HEK293T (cell line): Measurements from ENCODE around the gene PRKRIP1.
"Not testable (repeated sequence)": the region's sequence is repeated elsewhere in the genome, so short reads cannot be mapped to it uniquely, and the experiment has no call there.

ENCODE experiments used
- HDGF ChIP-seq: fragments of 450-650 bp; IDR thresholded peaks from 2 replicates; pipeline ENCODE4 v1.6.1; 2017; ENCODE audit warnings: antibody characterized with exemption, borderline replicate concordance
- SP1 ChIP-seq: fragments of 450-650 bp; IDR thresholded peaks from 2 replicates; pipeline ENCODE4 v1.6.1; 2017
- SUZ12 ChIP-seq: fragments of 450-650 bp; IDR thresholded peaks from 2 replicates; pipeline ENCODE4 v1.6.1; 2016; ENCODE audit warnings: mild to moderate bottlenecking

DNA sequence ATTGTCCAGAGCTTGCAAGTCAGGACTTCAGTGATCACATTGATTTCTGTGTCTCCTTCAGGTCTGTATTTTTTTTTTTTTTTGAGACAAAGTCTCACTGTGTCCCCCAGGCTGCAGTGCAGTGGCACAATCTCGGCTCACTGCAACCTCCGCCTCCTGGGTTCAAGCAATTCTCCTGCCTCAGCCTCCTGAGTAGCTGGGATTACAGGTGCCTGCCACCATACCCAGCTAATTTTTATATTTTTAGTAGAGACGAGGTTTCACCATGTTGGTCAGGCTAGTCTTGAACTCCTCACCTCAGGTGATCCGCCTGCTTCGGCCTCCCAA lies 8.7 kb downstream of the PRKRIP1 start:
- not testable (repeated sequence) for TF ChIP-seq SUZ12, HDGF, SP1
